Neural progenitor cell (in vitro differentiated cells): ENCODE data around the gene SMG6.

Source experiments
- EZH2 ChIP-seq: fragments of 200-600 bp; sonication (generic); IDR thresholded peaks from 2 replicates; pipeline ENCODE4 v1.6.1; 2017; ENCODE audit warnings: antibody characterized with exemption, mild to moderate bottlenecking, moderate library complexity
- EZH2phosphoT487 ChIP-seq: fragments of 200-600 bp; sonication (generic); IDR thresholded peaks from 2 replicates; pipeline ENCODE4 v1.6.1; 2017; ENCODE audit warnings: antibody characterized with exemption
- TF ChIP-seq, protein P1 (sequence below): fragments of 200-600 bp; sonication (generic); IDR thresholded peaks from 2 replicates; pipeline ENCODE4 v1.5.1; 2017; ENCODE audit warnings: antibody characterized with exemption, mild to moderate bottlenecking

DNA sequence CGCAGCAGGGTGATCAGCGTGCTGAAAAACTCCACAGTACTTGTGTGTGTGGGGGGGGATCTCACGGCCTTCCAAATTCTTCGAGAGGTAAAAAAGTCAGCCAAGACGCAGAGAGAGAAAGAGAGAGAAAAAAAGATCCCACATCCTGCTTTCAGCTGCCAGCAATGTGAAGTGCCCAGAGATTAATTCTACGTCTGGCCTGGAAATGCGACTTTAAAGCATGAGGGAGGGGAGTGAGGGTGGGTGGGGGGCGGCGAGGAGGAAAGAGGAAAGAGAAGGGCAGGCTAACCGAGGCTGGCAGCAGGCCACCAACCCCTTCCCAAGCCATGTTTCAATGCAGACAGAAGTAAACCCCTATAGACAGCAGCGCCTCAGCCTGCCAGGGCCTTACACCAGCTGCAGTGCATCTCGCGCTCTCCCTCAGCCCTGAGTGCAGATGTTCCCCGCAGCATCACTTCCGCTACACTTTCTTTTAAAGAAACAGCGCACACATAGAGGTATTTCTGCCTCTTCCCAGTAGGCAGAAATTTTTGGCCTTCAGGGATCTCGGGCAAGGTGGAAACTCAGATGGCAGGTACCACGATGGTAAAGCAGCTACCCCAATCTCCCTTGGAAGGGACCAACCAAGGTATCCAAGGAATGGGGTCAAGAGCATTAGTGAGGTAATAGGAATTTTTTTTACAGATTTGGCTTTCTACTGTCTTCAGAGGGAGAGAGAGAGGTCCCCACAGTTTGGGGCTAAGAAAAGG is 87.8 kb downstream of the SMG6 start:
- TF ChIP-seq EZH2 (no peak), EZH2phosphoT487 (no peak)
- TF ChIP-seq, protein P1, sequence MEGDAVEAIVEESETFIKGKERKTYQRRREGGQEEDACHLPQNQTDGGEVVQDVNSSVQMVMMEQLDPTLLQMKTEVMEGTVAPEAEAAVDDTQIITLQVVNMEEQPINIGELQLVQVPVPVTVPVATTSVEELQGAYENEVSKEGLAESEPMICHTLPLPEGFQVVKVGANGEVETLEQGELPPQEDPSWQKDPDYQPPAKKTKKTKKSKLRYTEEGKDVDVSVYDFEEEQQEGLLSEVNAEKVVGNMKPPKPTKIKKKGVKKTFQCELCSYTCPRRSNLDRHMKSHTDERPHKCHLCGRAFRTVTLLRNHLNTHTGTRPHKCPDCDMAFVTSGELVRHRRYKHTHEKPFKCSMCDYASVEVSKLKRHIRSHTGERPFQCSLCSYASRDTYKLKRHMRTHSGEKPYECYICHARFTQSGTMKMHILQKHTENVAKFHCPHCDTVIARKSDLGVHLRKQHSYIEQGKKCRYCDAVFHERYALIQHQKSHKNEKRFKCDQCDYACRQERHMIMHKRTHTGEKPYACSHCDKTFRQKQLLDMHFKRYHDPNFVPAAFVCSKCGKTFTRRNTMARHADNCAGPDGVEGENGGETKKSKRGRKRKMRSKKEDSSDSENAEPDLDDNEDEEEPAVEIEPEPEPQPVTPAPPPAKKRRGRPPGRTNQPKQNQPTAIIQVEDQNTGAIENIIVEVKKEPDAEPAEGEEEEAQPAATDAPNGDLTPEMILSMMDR: no peak
